Neural progenitor cell (in vitro differentiated cells): Measurements from ENCODE around the gene TMEM242.

Experiments
- CTCF ChIP-seq: fragments of 200-600 bp; sonication (generic); IDR thresholded peaks from 2 replicates; pipeline ENCODE4 v1.5.1; 2017; ENCODE audit warnings: antibody characterized with exemption, mild to moderate bottlenecking
- EZH2 ChIP-seq: fragments of 200-600 bp; sonication (generic); IDR thresholded peaks from 2 replicates; pipeline ENCODE4 v1.6.1; 2017; ENCODE audit warnings: antibody characterized with exemption, mild to moderate bottlenecking, moderate library complexity
- EZH2phosphoT487 ChIP-seq: fragments of 200-600 bp; sonication (generic); IDR thresholded peaks from 2 replicates; pipeline ENCODE4 v1.6.1; 2017; ENCODE audit warnings: antibody characterized with exemption

DNA sequence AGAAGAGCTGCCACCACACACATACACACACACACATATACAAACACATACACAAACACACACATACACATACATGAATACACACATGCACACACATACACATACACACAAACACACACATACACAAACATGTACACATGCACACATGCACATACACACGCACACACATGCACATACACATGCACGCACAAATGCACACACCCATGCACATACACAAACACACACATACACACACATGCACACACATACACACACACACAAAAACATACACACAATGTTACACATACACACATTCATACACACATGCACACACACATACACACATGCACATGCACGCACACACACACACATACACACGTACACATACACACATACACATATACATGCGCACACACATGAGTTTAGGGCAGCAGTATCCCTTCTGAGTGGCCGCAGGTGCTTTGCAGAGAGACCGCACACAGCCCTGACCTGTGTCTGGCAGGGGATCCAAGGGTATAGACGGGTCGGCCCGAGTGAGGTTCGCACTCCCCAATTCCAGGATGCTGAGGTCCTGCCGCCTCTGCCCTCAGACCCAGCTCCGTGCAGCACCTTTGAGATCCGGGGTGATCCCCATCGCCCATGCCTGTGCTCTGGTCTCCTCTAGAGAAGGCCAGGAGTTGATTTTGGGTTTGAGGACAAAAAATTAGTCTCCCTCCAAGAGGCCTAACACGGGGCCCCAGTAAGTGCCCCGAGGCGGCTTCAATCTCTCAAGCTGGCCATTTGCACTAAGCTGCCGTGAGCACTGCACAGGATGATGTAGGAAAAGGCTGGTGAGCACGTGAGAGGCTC, 56.8 kb downstream of the TMEM242 start:
- no peak for TF ChIP-seq CTCF
- no peak for TF ChIP-seq EZH2
- no peak for TF ChIP-seq EZH2phosphoT487
